ENCODE measurements around the gene SF3B2. TPM values are rescaled to one million over a fixed set of nuclear protein-coding genes. Genes with fewer than 3 reads are reported as not detected.

Gene SF3B2
- total RNA-seq, 4 donors from 2014 or later = 148 to 216 (median 156) TPM

DNA sequence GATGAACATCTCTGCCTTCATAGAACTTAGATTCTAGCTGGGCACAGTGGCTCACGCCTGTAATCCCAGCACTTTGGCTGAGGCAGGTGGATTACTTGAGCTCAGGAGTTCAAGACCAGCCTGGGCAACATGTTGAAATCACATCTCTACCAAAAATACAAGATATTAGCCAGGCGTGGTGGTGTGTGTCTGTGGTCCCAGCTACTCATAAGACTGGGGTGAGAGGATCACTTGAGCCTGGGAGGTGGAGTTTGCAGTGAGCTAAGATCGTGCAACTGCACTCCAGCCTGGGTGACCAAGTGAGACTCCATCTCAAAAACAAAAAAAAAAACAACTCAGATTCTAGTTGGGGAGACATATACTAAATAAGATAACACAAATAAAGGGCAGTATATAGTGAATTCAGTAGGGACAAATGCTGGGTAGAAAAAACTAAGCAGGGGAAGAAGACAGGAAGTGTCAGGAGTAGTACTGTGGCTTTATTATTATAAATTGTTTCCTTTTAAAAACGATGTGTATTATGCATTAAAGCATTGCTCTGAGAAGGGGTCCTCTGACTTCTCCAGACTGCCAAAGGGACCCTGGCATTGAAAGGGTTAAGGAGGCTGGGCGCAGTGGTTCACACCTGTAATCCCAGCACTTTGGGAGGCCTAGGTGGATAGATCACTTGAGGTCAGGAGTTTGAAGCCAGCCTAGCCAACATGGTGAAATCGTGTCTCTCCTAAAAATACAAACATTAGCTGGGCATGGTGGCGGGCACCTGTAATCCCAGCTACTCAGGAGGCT, 64.6 kb downstream of the SF3B2 start:
- peak overlapping the region in 1 of 4 donors; percentile 25 for H3K27ac ChIP-seq
- WGBS, 2 donors = 62 to 75% methylated on average over 7 of the region's 7 CpGs
- H3K27me3 ChIP-seq = no peaks in the 10 kb centered on the region
- TF ChIP-seq POLR2A (IDR thresholded peaks at IDR 0.05) = no peak
- no peak for TF ChIP-seq EP300 (IDR thresholded peaks at IDR 0.05)
- no peak for TF ChIP-seq CTCF (IDR thresholded peaks at IDR 0.05)
- H3K4me3 ChIP-seq = no peak overlapping the region
- no peak for DNase-seq (ENCODE audit: low spot score in 2 of 2)
- no peaks in the 10 kb centered on the region for H3K36me3 ChIP-seq
- H3K4me1 ChIP-seq = peaks cover 0 to 39% (median 25%) of the 10 kb centered on the region in 4 donors
- peaks cover 0 to 2% (median 0%) of the 10 kb centered on the region in 4 donors for H3K9me3 ChIP-seq

GRCh38 chr11:66118847-66119246, 66.7 kb downstream of the SF3B2 start:
- Histone ChIP-seq H3K27ac (no peak overlapping the region), H3K9me3 (peaks cover 0 to 5% (median 0%) of the 10 kb centered on the region in 4 donors), H3K27me3 (no peaks in the 10 kb centered on the region), H3K4me1 (peaks cover 0 to 21% (median 6%) of the 10 kb centered on the region in 4 donors), H3K4me3 (no peak overlapping the region), H3K36me3 (no peaks in the 10 kb centered on the region)
- WGBS, 2 donors = 64 to 88% methylated on average over 3 of the region's 3 CpGs
- no peak for DNase-seq (ENCODE audit: low spot score in 2 of 2)
- TF ChIP-seq CTCF (IDR thresholded peaks at IDR 0.05) = no peak
- TF ChIP-seq POLR2A (IDR thresholded peaks at IDR 0.05) = no peak
- no peak for TF ChIP-seq EP300 (IDR thresholded peaks at IDR 0.05)

Other genes with a start within 250 kb of the SF3B2 start
- gene SNX32, start 218.4 kb upstream of the SF3B2 start, total RNA-seq = 1 to 10 TPM in 2 of 4 donors, under 1 TPM in 1, not detected in 1; 0.78 to 2.5 (median 1.5) TPM
- 100 to 1,000 TPM; 461 to 881 (median 580) TPM for gene CFL1, start 194.2 kb upstream of the SF3B2 start, total RNA-seq
- gene MUS81, start 191.9 kb upstream of the SF3B2 start, total RNA-seq = 10 to 100 TPM; 54.0 to 83.1 (median 68.3) TPM
- 10 to 100 TPM; 59.2 to 92.7 (median 82.0) TPM for gene EFEMP2, start 179.6 kb upstream of the SF3B2 start, total RNA-seq
- 1 to 10 TPM in 2 of 4 donors, not detected in 2; 1.5 to 3.1 TPM for gene CTSW, start 172.5 kb upstream of the SF3B2 start, total RNA-seq
- gene FIBP, start 163.9 kb upstream of the SF3B2 start, total RNA-seq = 10 to 100 TPM; 53.6 to 73.2 (median 63.7) TPM
- gene CCDC85B, start 161.7 kb upstream of the SF3B2 start, total RNA-seq = 100 to 1,000 TPM in 2 of 4 donors, 10 to 100 TPM in 2; 73.0 to 108 (median 89.4) TPM
- gene FOSL1, start 152.0 kb upstream of the SF3B2 start, total RNA-seq = 1 to 10 TPM in 3 of 4 donors, not detected in 1; 1.3 to 3.3 (median 1.4) TPM
- gene C11orf68, start 133.3 kb upstream of the SF3B2 start, total RNA-seq = 10 to 100 TPM; 14.7 to 30.4 (median 21.7) TPM
- 100 to 1,000 TPM in 2 of 4 donors, 10 to 100 TPM in 2; 64.5 to 134 (median 93.3) TPM for gene DRAP1, start 132.9 kb upstream of the SF3B2 start, total RNA-seq
- gene TSGA10IP, start 106.9 kb upstream of the SF3B2 start, total RNA-seq = not detected
- 10 to 100 TPM; 49.6 to 73.7 (median 62.3) TPM for gene SART1, start 90.6 kb upstream of the SF3B2 start, total RNA-seq
- gene EIF1AD, start 50.2 kb upstream of the SF3B2 start, total RNA-seq = 10 to 100 TPM; 27.0 to 40.6 (median 29.5) TPM
- 10 to 100 TPM; 23.9 to 68.9 (median 51.0) TPM for gene BANF1, start 49.9 kb upstream of the SF3B2 start, total RNA-seq
- 1 to 10 TPM in 1 of 4 donors, not detected in 3; 1.2 TPM for gene CST6, start 40.4 kb upstream of the SF3B2 start, total RNA-seq
- under 1 TPM in 1 of 4 donors, not detected in 3; 0.87 TPM for gene CATSPER1, start 25.9 kb upstream of the SF3B2 start, total RNA-seq
- not detected for gene GAL3ST3, start 3.2 kb upstream of the SF3B2 start, total RNA-seq
- gene PACS1, start 17.9 kb downstream of the SF3B2 start, total RNA-seq = 10 to 100 TPM; 32.0 to 62.7 (median 51.8) TPM
- 10 to 100 TPM; 14.9 to 32.7 (median 23.9) TPM for gene KLC2, start 205.3 kb downstream of the SF3B2 start, total RNA-seq
- gene RAB1B, start 216.3 kb downstream of the SF3B2 start, total RNA-seq = 100 to 1,000 TPM in 2 of 4 donors, 10 to 100 TPM in 2; 76.3 to 144 (median 96.8) TPM
- not detected for gene CNIH2, start 225.8 kb downstream of the SF3B2 start, total RNA-seq
- 100 to 1,000 TPM in 2 of 4 donors, 10 to 100 TPM in 2; 76.0 to 143 (median 90.6) TPM for gene YIF1A, start 236.8 kb downstream of the SF3B2 start, total RNA-seq
- not detected for gene TMEM151A, start 239.5 kb downstream of the SF3B2 start, total RNA-seq

Measured in tibial nerve (tissue), 4 donors.